BE2C (cell line): Measurements from ENCODE around the gene EGFL6.
A peak's percentile ranks its signal among the peaks of the same experiment; 100 is the strongest.

Experiments used
- DNase-seq: peaks from one replicate; pipeline ENCODE4 v3.0.0-alpha.2; 2020
- H3K27me3 ChIP-seq: fragments of 250-450 bp; sonication (Bioruptor Pico); 2 replicates; pipeline ENCODE4 v1.5.1; 2020; ENCODE audit warnings: mild to moderate bottlenecking
- H3K36me3 ChIP-seq: fragments of 250-450 bp; sonication (Bioruptor Pico); 2 replicates; pipeline ENCODE4 v1.5.1; 2020; ENCODE audit warnings: mild to moderate bottlenecking
- H3K4me1 ChIP-seq: fragments of 250-450 bp; sonication (Bioruptor Pico); 2 replicates; pipeline ENCODE4 v1.5.1; 2020
- H3K4me3 ChIP-seq: 2 replicates; pipeline ENCODE4 v1.5.1; 2011; ENCODE audit warnings: low read depth, low read length
- H3K9me3 ChIP-seq: fragments of 250-450 bp; sonication (Bioruptor Pico); 2 replicates; pipeline ENCODE4 v1.5.1; 2020
- TF ChIP-seq, protein P1 (sequence below): IDR thresholded peaks from 2 replicates; pipeline ENCODE4 v1.5.1; 2012; ENCODE audit warnings: mild to moderate bottlenecking, low read depth, low read length

EGFL6 gene

DNA sequence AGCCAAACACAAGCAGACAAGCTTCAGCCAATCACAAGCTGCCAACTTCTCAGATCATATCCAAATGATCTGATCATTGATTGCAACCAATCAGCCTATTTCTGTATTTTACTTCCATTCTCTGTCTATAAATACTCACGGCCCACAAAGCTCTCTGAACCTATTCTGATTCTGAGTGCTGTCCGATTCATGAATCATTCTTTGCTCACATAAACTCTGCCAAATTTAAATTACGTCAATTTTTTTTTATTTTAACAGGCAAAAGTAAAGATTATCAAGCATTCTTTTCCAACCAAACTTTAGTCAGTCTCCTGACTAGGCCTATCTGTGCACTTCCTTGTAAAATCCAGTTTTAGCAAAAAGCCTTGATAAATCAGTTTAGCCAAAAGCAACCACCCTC is 81.7 kb downstream of the EGFL6 start:
- Histone ChIP-seq H3K36me3 (no peaks in the 10 kb centered on the region), H3K4me1 (peaks cover 2% of the 10 kb centered on the region; the same call in 1 of the 2 replicates), H3K9me3 (no peaks in the 10 kb centered on the region), H3K4me3 (no peak overlapping the region), H3K27me3 (no peaks in the 10 kb centered on the region)
- DNase-seq, result no peak
- TF ChIP-seq, protein P1, sequence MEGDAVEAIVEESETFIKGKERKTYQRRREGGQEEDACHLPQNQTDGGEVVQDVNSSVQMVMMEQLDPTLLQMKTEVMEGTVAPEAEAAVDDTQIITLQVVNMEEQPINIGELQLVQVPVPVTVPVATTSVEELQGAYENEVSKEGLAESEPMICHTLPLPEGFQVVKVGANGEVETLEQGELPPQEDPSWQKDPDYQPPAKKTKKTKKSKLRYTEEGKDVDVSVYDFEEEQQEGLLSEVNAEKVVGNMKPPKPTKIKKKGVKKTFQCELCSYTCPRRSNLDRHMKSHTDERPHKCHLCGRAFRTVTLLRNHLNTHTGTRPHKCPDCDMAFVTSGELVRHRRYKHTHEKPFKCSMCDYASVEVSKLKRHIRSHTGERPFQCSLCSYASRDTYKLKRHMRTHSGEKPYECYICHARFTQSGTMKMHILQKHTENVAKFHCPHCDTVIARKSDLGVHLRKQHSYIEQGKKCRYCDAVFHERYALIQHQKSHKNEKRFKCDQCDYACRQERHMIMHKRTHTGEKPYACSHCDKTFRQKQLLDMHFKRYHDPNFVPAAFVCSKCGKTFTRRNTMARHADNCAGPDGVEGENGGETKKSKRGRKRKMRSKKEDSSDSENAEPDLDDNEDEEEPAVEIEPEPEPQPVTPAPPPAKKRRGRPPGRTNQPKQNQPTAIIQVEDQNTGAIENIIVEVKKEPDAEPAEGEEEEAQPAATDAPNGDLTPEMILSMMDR, result no peak

DNA sequence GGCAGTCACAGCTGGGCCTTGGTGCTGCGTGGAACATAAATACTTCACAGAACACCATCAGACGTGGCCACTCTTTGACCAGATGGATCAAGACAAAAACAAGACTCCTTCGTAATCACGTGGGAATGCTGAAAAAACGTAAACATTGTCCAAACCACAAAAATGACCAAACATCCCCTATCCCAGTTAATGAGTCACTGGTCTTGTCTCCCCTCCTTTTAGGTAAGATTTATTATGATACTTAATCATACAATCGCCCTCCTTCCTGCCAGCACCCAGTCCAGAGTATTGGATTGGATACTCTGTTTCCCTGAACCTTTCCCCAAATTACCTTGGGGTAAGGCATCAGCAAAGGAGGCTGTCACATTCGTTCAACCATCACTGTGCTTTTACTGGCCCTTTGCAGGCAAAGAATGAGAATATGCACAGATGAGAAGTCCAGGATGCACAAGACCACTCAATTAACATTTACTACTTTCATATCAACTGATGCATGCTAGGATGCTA is 82.9 kb downstream of the EGFL6 start:
- Histone ChIP-seq H3K27me3 (no peaks in the 10 kb centered on the region), H3K4me3 (peak overlapping the region; percentile 66), H3K9me3 (no peaks in the 10 kb centered on the region), H3K4me1 (peaks cover 2% of the 10 kb centered on the region; the same call in 1 of the 2 replicates), H3K36me3 (no peaks in the 10 kb centered on the region)
- no peak for DNase-seq
- TF ChIP-seq, protein P1, result no peak

DNA sequence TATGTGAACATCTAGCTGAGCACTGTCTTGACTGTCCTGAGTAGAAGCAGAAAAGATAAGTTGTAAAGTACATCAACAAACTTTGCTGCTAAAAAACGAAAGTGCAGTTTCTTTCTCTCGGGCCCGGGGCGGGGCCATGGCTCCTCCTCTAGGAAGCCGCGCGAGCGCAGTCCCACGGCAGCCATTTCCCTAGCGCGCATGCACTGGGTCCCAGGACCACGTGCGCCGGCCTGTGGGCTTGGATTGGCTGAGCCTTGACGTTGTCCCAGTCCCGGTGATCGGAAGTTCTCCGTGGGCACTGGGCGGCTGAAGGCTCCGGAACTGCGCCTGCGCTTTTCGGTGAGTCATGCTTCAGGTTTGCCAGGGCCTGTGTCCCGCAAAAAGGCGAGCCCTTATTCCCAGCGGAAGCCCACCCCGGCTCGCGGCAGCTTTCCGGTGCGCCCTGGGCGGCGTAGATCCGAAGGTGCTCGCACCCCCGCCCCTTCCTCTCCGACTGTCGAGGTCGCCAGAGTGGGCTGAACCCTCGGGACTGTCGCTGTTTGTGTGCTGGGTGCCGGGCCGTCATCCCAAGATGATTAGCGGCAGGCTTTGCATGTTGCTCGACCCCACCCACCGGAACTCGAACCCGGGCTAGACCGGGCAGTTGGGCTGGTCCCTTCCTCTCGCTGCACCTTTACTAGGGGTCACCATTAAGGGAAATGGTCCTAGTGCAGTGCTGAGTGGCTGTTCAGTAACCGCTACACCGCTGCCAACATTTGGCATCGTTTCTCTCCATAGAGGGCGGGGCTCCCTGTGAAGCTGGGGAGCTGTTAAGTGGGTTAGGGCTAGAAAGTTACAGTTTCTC is 83.7 kb downstream of the EGFL6 start, which contains the start of gene TCEANC:
Gene TCEANC, plus strand, starts transcription at position 292 of the 844 bp plus-strand sequence. CDS start 9,368 bp downstream, outside the sequence.
- Histone ChIP-seq H3K36me3 (no peaks in the 10 kb centered on the region), H3K4me3 (peak within 1 kb of the TSS; percentile 73), H3K9me3 (no peaks in the 10 kb centered on the region), H3K27me3 (no peaks in the 10 kb centered on the region), H3K4me1 (peaks cover 2% of the 10 kb centered on the region; the same call in 1 of the 2 replicates)
- TF ChIP-seq, protein P1, result no peak
- peak; percentile 94 for DNase-seq

DNA sequence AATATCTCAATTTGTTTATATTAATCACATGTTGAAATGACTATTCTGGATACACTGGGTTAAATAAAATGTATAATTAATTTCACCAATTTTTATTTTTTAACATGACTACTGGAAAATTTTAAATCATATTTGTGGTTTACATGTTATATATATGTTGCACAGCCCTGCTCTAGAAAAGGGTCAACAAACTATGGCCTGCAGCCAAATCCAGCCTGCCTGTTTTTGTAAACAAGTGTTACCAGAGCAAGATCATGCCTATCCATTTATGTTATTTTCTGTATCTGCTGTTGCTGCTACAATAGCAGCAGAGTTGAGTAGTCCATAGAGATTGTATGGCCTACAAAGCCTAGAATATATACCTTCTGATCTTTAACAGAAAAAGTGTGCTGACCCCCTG is 84.7 kb downstream of the EGFL6 start:
- peaks cover 2% of the 10 kb centered on the region; the same call in 1 of the 2 replicates for H3K4me1 ChIP-seq
- no peaks in the 10 kb centered on the region for H3K27me3 ChIP-seq
- no peaks in the 10 kb centered on the region for H3K36me3 ChIP-seq
- DNase-seq, result no peak
- TF ChIP-seq, protein P1, result no peak
- no peaks in the 10 kb centered on the region for H3K9me3 ChIP-seq
- peak overlapping the region; percentile 73 for H3K4me3 ChIP-seq

DNA sequence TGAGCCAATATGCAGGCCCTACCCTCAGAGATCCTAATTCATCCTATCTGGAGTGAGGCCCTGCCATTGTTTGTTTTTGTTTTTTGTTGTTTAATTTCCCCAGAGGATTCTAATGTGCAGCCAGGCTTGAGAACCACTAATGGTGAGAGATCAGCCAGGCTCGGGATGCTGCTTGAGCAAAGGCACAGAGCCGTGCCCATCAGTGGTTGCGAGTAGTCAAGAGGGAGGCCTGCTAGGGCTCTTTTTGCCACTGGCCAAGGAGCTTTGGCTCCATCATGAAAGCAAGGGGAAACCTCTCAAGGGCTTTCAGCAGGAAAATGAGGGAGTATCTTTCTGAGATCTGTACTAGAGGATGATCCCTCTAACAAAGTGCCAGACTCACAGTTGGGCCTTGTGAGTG is 86.3 kb downstream of the EGFL6 start:
- no peak for DNase-seq
- Histone ChIP-seq H3K36me3 (no peaks in the 10 kb centered on the region), H3K4me1 (peaks cover 2% of the 10 kb centered on the region; the same call in 1 of the 2 replicates), H3K9me3 (no peaks in the 10 kb centered on the region), H3K27me3 (no peaks in the 10 kb centered on the region), H3K4me3 (no peak overlapping the region)
- TF ChIP-seq, protein P1, result no peak

DNA sequence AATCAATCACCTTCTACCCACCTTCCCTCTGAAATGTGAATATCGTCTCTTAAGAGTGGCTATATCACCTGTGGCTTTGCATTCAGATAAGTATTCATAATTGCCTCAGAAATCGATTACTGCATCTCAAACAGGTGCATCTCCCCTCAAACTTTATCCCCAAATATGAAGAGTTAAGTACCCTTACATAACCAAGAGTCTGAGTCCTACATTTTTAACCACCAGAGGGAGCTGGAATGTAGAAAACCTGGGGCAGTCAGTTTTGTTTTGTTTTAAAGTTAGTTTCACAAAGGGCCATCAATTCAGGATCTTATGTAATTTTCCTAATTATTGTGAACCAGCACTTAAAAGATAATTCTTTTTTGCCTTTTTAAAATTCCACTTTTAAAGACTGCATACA is 89.2 kb downstream of the EGFL6 start:
- DNase-seq, result no peak
- TF ChIP-seq, protein P1, result peak; percentile 67
- Histone ChIP-seq H3K4me1 (no peaks in the 10 kb centered on the region; the same call in 1 of the 2 replicates), H3K9me3 (no peaks in the 10 kb centered on the region), H3K4me3 (no peak overlapping the region), H3K27me3 (no peaks in the 10 kb centered on the region), H3K36me3 (no peaks in the 10 kb centered on the region)
